HEK293 (cell line): ENCODE data around the gene ASPDH.

Experiments used
- HOXC10 ChIP-seq: sonication (generic); formaldehyde crosslinking; IDR thresholded peaks from 2 replicates; pipeline ENCODE4 v1.8.1; 2023; ENCODE audit warnings: mild to moderate bottlenecking, missing genetic modification reagents
- KLF1 ChIP-seq: fragments of 450-650 bp; formaldehyde crosslinking; IDR thresholded peaks from 2 replicates; pipeline ENCODE4 v1.5.1; 2016; ENCODE audit warnings: missing biosample characterization, missing genetic modification characterization
- PRDM10 ChIP-seq: fragments of 450-650 bp; formaldehyde crosslinking; IDR thresholded peaks from 2 replicates; pipeline ENCODE4 v1.5.1; 2016; ENCODE audit warnings: missing biosample characterization, missing genetic modification characterization
- SP7 ChIP-seq: fragments of 450-650 bp; formaldehyde crosslinking; IDR thresholded peaks from 2 replicates; pipeline ENCODE4 v1.5.1; 2016; ENCODE audit warnings: missing biosample characterization, missing genetic modification characterization
- ZBTB1 ChIP-seq: fragments of 450-650 bp; formaldehyde crosslinking; IDR thresholded peaks from 2 replicates; pipeline ENCODE4 v1.5.1; 2016; ENCODE audit warnings: missing biosample characterization, missing genetic modification characterization
- ZBTB11 ChIP-seq: fragments of 450-650 bp; formaldehyde crosslinking; conservative IDR thresholded peaks from 2 replicates; pipeline ENCODE4 v1.5.1; 2016; ENCODE audit warnings: low read depth, missing biosample characterization, missing genetic modification characterization
- ZBTB48 ChIP-seq: fragments of 450-650 bp; formaldehyde crosslinking; IDR thresholded peaks from 2 replicates; pipeline ENCODE4 v1.5.1; 2016; ENCODE audit warnings: missing biosample characterization, missing genetic modification characterization
- ZBTB6 ChIP-seq: fragments of 450-650 bp; formaldehyde crosslinking; IDR thresholded peaks from 2 replicates; pipeline ENCODE4 v1.5.1; 2017; ENCODE audit warnings: missing biosample characterization, missing genetic modification characterization
- ZBTB7A ChIP-seq: fragments of 450-650 bp; formaldehyde crosslinking; IDR thresholded peaks from 2 replicates; pipeline ENCODE4 v1.5.1; 2016; ENCODE audit warnings: low read depth, missing biosample characterization, missing genetic modification characterization
- ZFHX2 ChIP-seq: fragments of 450-650 bp; formaldehyde crosslinking; conservative IDR thresholded peaks from 2 replicates; pipeline ENCODE4 v1.5.1; 2016; ENCODE audit warnings: missing biosample characterization, missing genetic modification characterization
- ZFP37 ChIP-seq: fragments of 450-650 bp; formaldehyde crosslinking; IDR thresholded peaks from 2 replicates; pipeline ENCODE4 v1.5.1; 2016; ENCODE audit warnings: missing biosample characterization, missing genetic modification characterization
- ZIC2 ChIP-seq: fragments of 450-650 bp; formaldehyde crosslinking; IDR thresholded peaks from 2 replicates; pipeline ENCODE4 v1.5.1; 2016; ENCODE audit warnings: missing biosample characterization, missing genetic modification characterization
- ZNF10 ChIP-seq: fragments of 450-650 bp; formaldehyde crosslinking; IDR thresholded peaks from 2 replicates; pipeline ENCODE4 v1.5.1; 2017; ENCODE audit warnings: missing biosample characterization, missing genetic modification characterization
- ZNF148 ChIP-seq: fragments of 450-650 bp; formaldehyde crosslinking; IDR thresholded peaks from 2 replicates; pipeline ENCODE4 v1.5.0; 2017; ENCODE audit warnings: missing biosample characterization, missing genetic modification characterization, borderline replicate concordance
- ZNF155 ChIP-seq: fragments of 450-650 bp; formaldehyde crosslinking; IDR thresholded peaks from 2 replicates; pipeline ENCODE4 v1.5.1; 2016; ENCODE audit warnings: missing biosample characterization, missing genetic modification characterization
- ZNF23 ChIP-seq: fragments of 450-650 bp; formaldehyde crosslinking; IDR thresholded peaks from 2 replicates; pipeline ENCODE4 v1.5.1; 2016; ENCODE audit warnings: missing biosample characterization, missing genetic modification characterization, borderline replicate concordance
- ZNF239 ChIP-seq: fragments of 450-650 bp; formaldehyde crosslinking; IDR thresholded peaks from 2 replicates; pipeline ENCODE4 v1.5.1; 2016; ENCODE audit warnings: missing biosample characterization, missing genetic modification characterization
- ZNF26 ChIP-seq: fragments of 450-650 bp; formaldehyde crosslinking; IDR thresholded peaks from 2 replicates; pipeline ENCODE4 v1.5.1; 2016; ENCODE audit warnings: missing biosample characterization, missing genetic modification characterization
- ZNF280C ChIP-seq: fragments of 450-650 bp; formaldehyde crosslinking; IDR thresholded peaks from 2 replicates; pipeline ENCODE4 v1.5.1; 2016; ENCODE audit warnings: missing biosample characterization, missing genetic modification characterization
- ZNF423 ChIP-seq: fragments of 450-650 bp; formaldehyde crosslinking; IDR thresholded peaks from 2 replicates; pipeline ENCODE4 v1.5.1; 2016; ENCODE audit warnings: missing biosample characterization, missing genetic modification characterization
- ZNF558 ChIP-seq: fragments of 450-650 bp; formaldehyde crosslinking; IDR thresholded peaks from 2 replicates; pipeline ENCODE4 v1.5.1; 2016; ENCODE audit warnings: missing biosample characterization, missing genetic modification characterization
- ZNF596 ChIP-seq: fragments of 450-650 bp; IDR thresholded peaks from 2 replicates; pipeline ENCODE4 v1.5.0; 2018; ENCODE audit warnings: missing biosample characterization, mild to moderate bottlenecking, missing genetic modification characterization, moderate library complexity
- ZNF701 ChIP-seq: fragments of 450-650 bp; formaldehyde crosslinking; IDR thresholded peaks from 2 replicates; pipeline ENCODE4 v1.5.1; 2016; ENCODE audit warnings: missing biosample characterization, missing genetic modification characterization
- ZNF76 ChIP-seq: fragments of 450-650 bp; formaldehyde crosslinking; IDR thresholded peaks from 2 replicates; pipeline ENCODE4; 2016; ENCODE audit warnings: low read depth, missing biosample characterization, missing genetic modification characterization, borderline replicate concordance
- ZNF792 ChIP-seq: fragments of 450-650 bp; formaldehyde crosslinking; IDR thresholded peaks from 2 replicates; pipeline ENCODE4 v1.5.1; 2016; ENCODE audit warnings: missing biosample characterization, missing genetic modification characterization
- ZSCAN30 ChIP-seq: fragments of 450-650 bp; IDR thresholded peaks from 2 replicates; pipeline ENCODE4 v1.5.1; 2018; ENCODE audit warnings: missing biosample characterization, mild to moderate bottlenecking, missing genetic modification characterization, moderate library complexity

ASPDH gene

GRCh38 chr19:50500060-50500752 lies 13.5 kb downstream of the ASPDH start (continued):
- TF ChIP-seq ZBTB6 (tag by site-specific recombination) (no peak), ZNF792 (tag by site-specific recombination) (no peak), ZNF423 (tag by site-specific recombination) (peak; percentile 81; the same call in 1 of the 2 replicates), ZFP37 (0 out of 2 replicates have a peak, but pooled peaks have one; percentile 19), ZSCAN30 (no peak), ZNF239 (no peak), PRDM10 (tag by site-specific recombination) (no peak), ZIC2 (tag by site-specific recombination) (peak; percentile 94), ZNF701 (tag by site-specific recombination) (no peak), ZNF280C (tag by site-specific recombination) (no peak), ZFHX2 (tag by site-specific recombination) (peak; percentile 28; the same call in 1 of the 2 replicates), ZNF148 (no peak), ZBTB11 (tag by site-specific recombination) (no peak), ZNF76 (tag by site-specific recombination) (no peak), KLF1 (tag by site-specific recombination) (peak; percentile 17; the same call in 1 of the 2 replicates), ZNF155 (tag by site-specific recombination) (no peak), ZBTB7A (no peak), ZNF10 (tag by site-specific recombination) (no peak), HOXC10 (CRISPR knock-in tag) (no peak), ZNF558 (tag by site-specific recombination) (no peak), ZNF26 (tag by site-specific recombination) (no peak), ZBTB48 (no peak), ZBTB1 (tag by site-specific recombination) (no peak), ZNF23 (tag by site-specific recombination) (no peak), SP7 (tag by site-specific recombination) (no peak), ZNF596 (peak; percentile 97)
